HepG2 (cell line): ENCODE measurements around the gene FAM174C. TPM values are rescaled to one million over a fixed set of nuclear protein-coding genes. Genes with fewer than 3 reads are reported as not detected.

Experiments used
- ETV5 ChIP-seq: IDR thresholded peaks from 2 replicates; pipeline ENCODE4 v1.6.1; 2018; ENCODE audit warnings: missing biosample characterization, missing genetic modification reagents, inconsistent platforms, borderline replicate concordance
- GTF2F1 ChIP-seq: fragments of 150-350 bp; IDR thresholded peaks from 2 replicates; pipeline ENCODE4 v1.6.1; 2014; ENCODE audit warnings: low read length
- HHEX ChIP-seq: IDR thresholded peaks from 2 replicates; pipeline ENCODE4 v1.6.1; 2016; ENCODE audit warnings: control low read depth
- HNF4A ChIP-seq: sonication (generic); formaldehyde crosslinking; IDR thresholded peaks from 2 replicates; pipeline ENCODE4 v1.4.0; 2020; ENCODE audit warnings: missing genetic modification reagents
- HNF4G ChIP-seq, 2 experiments: sonication (generic) in 1 of 2; formaldehyde crosslinking in 1 of 2; IDR thresholded peaks; 2 replicates each; pipeline versions ENCODE4 v1.4.0 to v1.6.1; 2011 to 2020; ENCODE audit warnings: borderline replicate concordance in 2 of 2, low read depth in 2 of 2, mild to moderate bottlenecking in 2 of 2, low read length in 1 of 2, missing genetic modification reagents in 1 of 2, moderate library complexity in 1 of 2
- KAT2B ChIP-seq: fragments of 150-350 bp; IDR thresholded peaks from 2 replicates; pipeline ENCODE4 v1.6.1; 2014; ENCODE audit warnings: low read depth, low read length, borderline replicate concordance
- KLF12 ChIP-seq: sonication (generic); formaldehyde crosslinking; IDR thresholded peaks from 2 replicates; pipeline ENCODE4 v1.4.0; 2020; ENCODE audit warnings: missing genetic modification reagents, borderline replicate concordance
- MED1 ChIP-seq: sonication (generic); formaldehyde crosslinking; IDR thresholded peaks from 2 replicates; pipeline ENCODE4 v1.4.0; 2020; ENCODE audit warnings: missing genetic modification reagents
- NFKB2 ChIP-seq: sonication (generic); formaldehyde crosslinking; IDR thresholded peaks from 2 replicates; pipeline ENCODE4 v1.4.0; 2020; ENCODE audit warnings: missing genetic modification reagents, borderline replicate concordance
- SP1 ChIP-seq, 2 experiments: fragments of 450-650 bp in 1 of 2; sonication (generic) in 1 of 2; formaldehyde crosslinking in 1 of 2; IDR thresholded peaks; 2 replicates each; pipeline versions ENCODE4 v1.4.0 to v1.6.1; 2016 to 2020; ENCODE audit warnings: missing genetic modification reagents in 1 of 2
- STAG1 ChIP-seq: sonication (generic); formaldehyde crosslinking; IDR thresholded peaks from 2 replicates; pipeline ENCODE4 v1.4.0; 2020; ENCODE audit warnings: missing genetic modification reagents
- STAT6 ChIP-seq: sonication (generic); formaldehyde crosslinking; IDR thresholded peaks from 2 replicates; pipeline ENCODE4 v1.4.0; 2020; ENCODE audit warnings: missing genetic modification reagents, mild to moderate bottlenecking, borderline replicate concordance
- ZFX ChIP-seq: sonication (generic); formaldehyde crosslinking; IDR thresholded peaks from 2 replicates; pipeline ENCODE4 v1.4.0; 2020; ENCODE audit warnings: mild to moderate bottlenecking, low read depth, missing genetic modification reagents, moderate library complexity
- ZNF292 ChIP-seq: sonication (generic); formaldehyde crosslinking; IDR thresholded peaks from 2 replicates; pipeline ENCODE4 v1.8.1; 2022; ENCODE audit warnings: mild to moderate bottlenecking, low read depth, missing genetic modification reagents, borderline replicate concordance
- ZNF609 ChIP-seq: sonication (generic); formaldehyde crosslinking; IDR thresholded peaks from 2 replicates; pipeline ENCODE4 v1.4.0; 2020; ENCODE audit warnings: mild to moderate bottlenecking, missing genetic modification reagents, borderline replicate concordance
- ZNF746 ChIP-seq: sonication (generic); formaldehyde crosslinking; IDR thresholded peaks from 2 replicates; pipeline ENCODE4 v1.8.0; 2022; ENCODE audit warnings: mild to moderate bottlenecking, missing genetic modification reagents
- ZNF772 ChIP-seq: sonication (generic); formaldehyde crosslinking; IDR thresholded peaks from 2 replicates; pipeline ENCODE4 v1.5.0; 2020; ENCODE audit warnings: mild to moderate bottlenecking, missing genetic modification reagents
- polyA plus RNA-seq, 8 experiments: library from polyadenylated mRNA; depleted of rRNA in 3 of 8; stranded (reverse) in 7 of 8; unstranded in 1 of 8; fragments of >200 nt; fragmentation: Illumina TruSeq in 4 of 8; extraction: Trizol in 4 of 8; gene quantifications; 2 replicates each; pipeline versions ENCODE4 v1.2.1 to v1.2.3, GENCODE V29; 2011 to 2016; ENCODE audit warnings: low read depth in 4 of 8, missing spikeins in 1 of 8, mixed read lengths in 1 of 8; ENCODE audit not compliant: insufficient read depth in 1 of 8
- total RNA-seq, 5 experiments: library from RNA; depleted of rRNA; stranded (reverse); fragments of >200 nt; fragmentation: Illumina TruSeq; extraction: Trizol; gene quantifications; 2 replicates each; pipeline ENCODE4 v1.2.3, GENCODE V29; 2016; ENCODE audit warnings: low read depth in 1 of 5
- TF ChIP-seq, protein P1 (sequence below): sonication (generic); formaldehyde crosslinking; IDR thresholded peaks from 2 replicates; pipeline ENCODE4 v1.4.0; 2020; ENCODE audit warnings: mild to moderate bottlenecking, missing genetic modification reagents, borderline replicate concordance
- TF ChIP-seq, protein P2 (sequence below): IDR thresholded peaks from 2 replicates; pipeline ENCODE4 v1.6.1; 2016; ENCODE audit warnings: control low read depth

The FAM174C gene
- total and polyA plus RNA-seq, 2 of the 13 experiments (the other 11 are each of a cell fraction or from before 2014, with no cell fraction given), result 19.5 to 31.3 TPM

GRCh38 chr19:1266916-1267476 lies 8.3 kb upstream of the FAM174C start (continued):
- TF ChIP-seq KAT2B (no peak), NFKB2 (no peak), MED1 (CRISPR knock-in tag) (peak; percentile 48; the same call in 1 of the 2 replicates), SP1 (IDR thresholded peaks at IDR 0.05) (no peak), SP1 (CRISPR knock-in tag; IDR thresholded peaks at IDR 0.05) (no peak), ZNF292 (CRISPR knock-in tag) (no peak), GTF2F1 (no peak), ETV5 (CRISPR knock-in tag) (no peak), ZNF609 (CRISPR knock-in tag) (peak; percentile 43; the same call in 1 of the 2 replicates), HNF4G (IDR thresholded peaks at IDR 0.05; ENCODE audit: borderline replicate concordance, low read depth, low read length) (no peak), HNF4G (CRISPR knock-in tag; IDR thresholded peaks at IDR 0.05; ENCODE audit: borderline replicate concordance, low read depth) (peak; percentile 52; the same call in 1 of the 2 replicates), HNF4A (no peak), ZFX (CRISPR knock-in tag) (0 out of 2 replicates have a peak, but pooled peaks have one; percentile 35), ZNF746 (CRISPR knock-in tag) (no peak), HHEX (CRISPR knock-in tag) (no peak), ZNF772 (no peak), KLF12 (CRISPR knock-in tag) (no peak), STAT6 (no peak), STAG1 (CRISPR knock-in tag) (peak; percentile 92)
- TF ChIP-seq, protein P1, sequence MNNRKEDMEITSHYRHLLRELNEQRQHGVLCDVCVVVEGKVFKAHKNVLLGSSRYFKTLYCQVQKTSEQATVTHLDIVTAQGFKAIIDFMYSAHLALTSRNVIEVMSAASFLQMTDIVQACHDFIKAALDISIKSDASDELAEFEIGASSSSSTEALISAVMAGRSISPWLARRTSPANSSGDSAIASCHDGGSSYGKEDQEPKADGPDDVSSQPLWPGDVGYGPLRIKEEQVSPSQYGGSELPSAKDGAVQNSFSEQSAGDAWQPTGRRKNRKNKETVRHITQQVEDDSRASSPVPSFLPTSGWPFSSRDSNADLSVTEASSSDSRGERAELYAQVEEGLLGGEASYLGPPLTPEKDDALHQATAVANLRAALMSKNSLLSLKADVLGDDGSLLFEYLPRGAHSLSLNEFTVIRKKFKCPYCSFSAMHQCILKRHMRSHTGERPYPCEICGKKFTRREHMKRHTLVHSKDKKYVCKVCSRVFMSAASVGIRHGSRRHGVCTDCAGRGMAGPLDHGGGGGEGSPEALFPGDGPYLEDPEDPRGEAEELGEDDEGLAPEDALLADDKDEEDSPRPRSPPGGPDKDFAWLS, result 0 out of 2 replicates have a peak, but pooled peaks have one; percentile 71
- TF ChIP-seq, protein P2, sequence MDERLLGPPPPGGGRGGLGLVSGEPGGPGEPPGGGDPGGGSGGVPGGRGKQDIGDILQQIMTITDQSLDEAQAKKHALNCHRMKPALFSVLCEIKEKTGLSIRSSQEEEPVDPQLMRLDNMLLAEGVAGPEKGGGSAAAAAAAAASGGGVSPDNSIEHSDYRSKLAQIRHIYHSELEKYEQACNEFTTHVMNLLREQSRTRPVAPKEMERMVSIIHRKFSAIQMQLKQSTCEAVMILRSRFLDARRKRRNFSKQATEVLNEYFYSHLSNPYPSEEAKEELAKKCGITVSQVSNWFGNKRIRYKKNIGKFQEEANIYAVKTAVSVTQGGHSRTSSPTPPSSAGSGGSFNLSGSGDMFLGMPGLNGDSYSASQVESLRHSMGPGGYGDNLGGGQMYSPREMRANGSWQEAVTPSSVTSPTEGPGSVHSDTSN (CRISPR knock-in tag), result no peak
